GM23338 (cell line): Measurements from ENCODE around the gene MAP3K5. TPM values are rescaled to one million over a fixed set of nuclear protein-coding genes. Genes with fewer than 3 reads are reported as not detected.

Source experiments
- ATAC-seq: fragments of 200-7000 bp; cut with Tn5 transposase; 3 replicates; pipeline ENCODE4 v1.9.1; 2020
- DNase-seq: peaks from one replicate; pipeline ENCODE4 v3.0.0-alpha.2; 2015; ENCODE audit warnings: low spot score
- H2AFZ ChIP-seq: fragments of 200-600 bp; sonication (generic); 2 replicates; pipeline ENCODE4 v1.8.0; 2016; ENCODE audit warnings: antibody characterized with exemption, mild to moderate bottlenecking, moderate library complexity
- H3F3A ChIP-seq: fragments of 200-600 bp; sonication (generic); replicated peaks from 2 replicates; pipeline ENCODE4 v1.8.0; 2017; ENCODE audit warnings: antibody characterized with exemption, mixed run types, low read depth
- H3K27ac ChIP-seq: fragments of 200-600 bp; sonication (generic); 2 replicates; pipeline ENCODE4 v1.6.1; 2016; ENCODE audit warnings: low read depth
- H3K27me3 ChIP-seq: fragments of 200-600 bp; sonication (generic); 2 replicates; pipeline ENCODE4 v1.8.0; 2016; ENCODE audit warnings: mild to moderate bottlenecking, mixed run types, moderate library complexity; ENCODE audit not compliant: insufficient read depth
- H3K36me3 ChIP-seq: fragments of 200-600 bp; sonication (generic); 2 replicates; pipeline ENCODE4 v1.8.0; 2016; ENCODE audit warnings: mild to moderate bottlenecking; ENCODE audit not compliant: insufficient read depth
- H3K4me1 ChIP-seq: fragments of 200-600 bp; sonication (generic); 2 replicates; pipeline ENCODE4 v1.8.0; 2016; ENCODE audit warnings: mild to moderate bottlenecking, moderate library complexity; ENCODE audit not compliant: insufficient read depth
- H3K4me2 ChIP-seq: fragments of 200-600 bp; sonication (generic); 2 replicates; pipeline ENCODE4 v1.7.1; 2017; ENCODE audit warnings: mixed run types
- H3K4me3 ChIP-seq: fragments of 200-600 bp; sonication (generic); 2 replicates; pipeline ENCODE4 v1.6.1; 2016; ENCODE audit warnings: mixed run types
- H3K79me2 ChIP-seq: fragments of 200-600 bp; sonication (generic); replicated peaks from 2 replicates; pipeline ENCODE4 v1.8.0; 2017; ENCODE audit warnings: mild to moderate bottlenecking; ENCODE audit not compliant: insufficient read depth
- H3K9me2 ChIP-seq: fragments of 200-600 bp; sonication (generic); 2 replicates; pipeline ENCODE4 v1.8.0; 2017; ENCODE audit not compliant: insufficient read depth
- H4K20me1 ChIP-seq: fragments of 200-600 bp; sonication (generic); replicated peaks from 2 replicates; pipeline ENCODE4 v1.8.0; 2017; ENCODE audit warnings: mild to moderate bottlenecking; ENCODE audit not compliant: insufficient read depth
- H3K27ac Mint-ChIP-seq: 2 replicates; pipeline ENCODE4 v1.8.0; 2020; ENCODE audit warnings: inconsistent platforms, mild to moderate bottlenecking, moderate library complexity, mixed read lengths
- H3K27me3 Mint-ChIP-seq: 3 replicates; pipeline ENCODE4 v1.8.0; 2022; ENCODE audit warnings: low read depth, mild to moderate bottlenecking, moderate library complexity, mixed read lengths, inconsistent platforms; ENCODE audit not compliant: insufficient read depth, poor library complexity
- H3K36me3 Mint-ChIP-seq: 3 replicates; pipeline ENCODE4 v1.8.0; 2021; ENCODE audit warnings: low read depth, mild to moderate bottlenecking, inconsistent platforms, moderate library complexity, mixed read lengths
- H3K4me1 Mint-ChIP-seq: 3 replicates; pipeline ENCODE4 v1.8.0; 2020; ENCODE audit warnings: mild to moderate bottlenecking, inconsistent platforms, mixed read lengths
- H3K4me3 Mint-ChIP-seq: 3 replicates; pipeline ENCODE4 v1.8.0; 2021; ENCODE audit warnings: moderate library complexity, mild to moderate bottlenecking, inconsistent platforms, mixed read lengths
- H3K9me3 Mint-ChIP-seq: 3 replicates; pipeline ENCODE4 v1.8.0; 2020; ENCODE audit warnings: moderate library complexity, mild to moderate bottlenecking, inconsistent platforms, mixed read lengths
- CREB1 ChIP-seq: fragments of 250-450 bp; sonication (Bioruptor Pico); IDR thresholded peaks from 2 replicates; pipeline ENCODE4 v1.5.0; 2020; ENCODE audit warnings: low read depth, mild to moderate bottlenecking, moderate library complexity
- CTCF ChIP-seq, 2 experiments: fragments of 200-600 bp in 1 of 2; sonication (generic) in 1 of 2; conservative IDR thresholded peaks; 2 replicates each; pipeline versions ENCODE4 v1.5.1 to v1.6.1; 2016 to 2017; ENCODE audit warnings: antibody characterized with exemption in 2 of 2, low read depth in 2 of 2, mild to moderate bottlenecking in 2 of 2, moderate library complexity in 1 of 2
- ETS1 ChIP-seq: IDR thresholded peaks from 2 replicates; pipeline ENCODE4 v1.6.1; 2016; ENCODE audit warnings: antibody characterized with exemption
- EZH2 ChIP-seq: fragments of 200-600 bp; sonication (generic); IDR thresholded peaks from one replicate; pipeline ENCODE4 v1.8.0; 2017; ENCODE audit warnings: antibody characterized with exemption, mild to moderate bottlenecking, low read depth; ENCODE audit not compliant: unreplicated experiment
- EZH2phosphoT487 ChIP-seq: fragments of 200-600 bp; sonication (generic); IDR thresholded peaks from one replicate; pipeline ENCODE4 v1.8.1; 2018; ENCODE audit warnings: antibody characterized with exemption; ENCODE audit not compliant: unreplicated experiment
- JUNB ChIP-seq: IDR thresholded peaks from one replicate; pipeline ENCODE4 v1.6.1; 2016; ENCODE audit warnings: antibody characterized with exemption; ENCODE audit not compliant: unreplicated experiment
- NANOG ChIP-seq: IDR thresholded peaks from 2 replicates; pipeline ENCODE4 v1.6.1; 2016; ENCODE audit warnings: antibody characterized with exemption, borderline replicate concordance
- POLR2AphosphoS5 ChIP-seq: IDR thresholded peaks from 2 replicates; pipeline ENCODE4 v1.6.1; 2016; ENCODE audit warnings: antibody characterized with exemption, low read depth
- STAT1 ChIP-seq: IDR thresholded peaks from one replicate; pipeline ENCODE4 v1.6.1; 2016; ENCODE audit warnings: antibody characterized with exemption; ENCODE audit not compliant: unreplicated experiment
- ZNF114 ChIP-seq: fragments of 250-450 bp; sonication (Bioruptor Pico); IDR thresholded peaks from 2 replicates; pipeline ENCODE4 v1.5.0; 2020; ENCODE audit warnings: mild to moderate bottlenecking, moderate library complexity
- ZNF331 ChIP-seq: fragments of 250-450 bp; sonication (Bioruptor Pico); IDR thresholded peaks from 2 replicates; pipeline ENCODE4 v1.5.0; 2020; ENCODE audit warnings: low read depth, mild to moderate bottlenecking, moderate library complexity
- ZNF462 ChIP-seq: fragments of 250-450 bp; sonication (Bioruptor Pico); IDR thresholded peaks from 2 replicates; pipeline ENCODE4 v1.5.0; 2020; ENCODE audit warnings: mild to moderate bottlenecking, moderate library complexity
- polyA plus RNA-seq: library from polyadenylated mRNA; unstranded; fragments of >200 nt; fragmentation: Nextera tagmentation; extraction: Ambion mirVana; gene quantifications from 2 replicates; pipeline ENCODE4 v1.2.1, GENCODE V29; 2016
- total RNA-seq: library from RNA; depleted of rRNA; stranded (reverse); fragments of >200 nt; shearing (Covaris generic); gene quantifications from 2 replicates; pipeline ENCODE4 v1.2.3, GENCODE V29; 2014
- TF ChIP-seq, protein P1 (sequence below): IDR thresholded peaks from one replicate; pipeline ENCODE4 v1.6.1; 2018; ENCODE audit warnings: antibody characterized with exemption; ENCODE audit not compliant: unreplicated experiment

The MAP3K5 gene
- total and polyA plus RNA-seq, 2 experiments from 2014 or later = 0.76 to 2.8 TPM

DNA sequence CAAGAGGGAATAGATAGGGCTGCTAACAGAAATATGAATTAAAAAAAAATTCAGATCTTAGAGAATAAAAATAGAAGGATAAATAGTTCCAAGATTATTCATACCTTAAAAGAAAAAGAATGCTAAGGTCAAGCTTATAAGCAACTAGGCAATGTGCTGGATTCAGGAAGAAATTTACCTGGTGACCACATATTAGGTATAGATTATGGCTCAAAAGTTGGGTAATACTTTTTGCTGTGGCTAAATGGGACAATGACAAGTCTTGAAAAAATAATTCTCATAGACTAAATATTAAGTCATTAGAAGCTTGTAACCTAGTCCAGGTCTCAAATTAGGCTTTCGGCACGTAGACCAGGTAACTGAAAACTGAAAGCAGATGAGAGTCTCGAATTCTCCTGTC is 17.2 kb downstream of the MAP3K5 start:
- Histone ChIP-seq H3K4me1 (0 out of 2 replicates have a peak, but pooled peaks cover 4% of the 10 kb centered on the region), H3F3A (no peaks in the 10 kb centered on the region), H2AFZ (no peak overlapping the region), H3K27ac (no peak overlapping the region), H4K20me1 (no peaks in the 10 kb centered on the region), H3K4me3 (no peak overlapping the region), H3K36me3 (no peaks in the 10 kb centered on the region), H3K27me3 (no peaks in the 10 kb centered on the region), H3K79me2 (no peaks in the 10 kb centered on the region), H3K9me2 (no peaks in the 10 kb centered on the region), H3K4me2 (no peak overlapping the region)
- Mint-ChIP-seq H3K9me3 (no peaks in the 10 kb centered on the region), H3K4me1 (peaks cover 14% of the 10 kb centered on the region; the same call in 2 of the 3 replicates), H3K27me3 (no peaks in the 10 kb centered on the region), H3K36me3 (no peaks in the 10 kb centered on the region), H3K27ac (no peak overlapping the region), H3K4me3 (no peak overlapping the region)
- TF ChIP-seq ZNF462 = no peak
- no peak for TF ChIP-seq POLR2AphosphoS5
- TF ChIP-seq ZNF331 = no peak
- TF ChIP-seq ETS1 = no peak
- TF ChIP-seq, protein P1, sequence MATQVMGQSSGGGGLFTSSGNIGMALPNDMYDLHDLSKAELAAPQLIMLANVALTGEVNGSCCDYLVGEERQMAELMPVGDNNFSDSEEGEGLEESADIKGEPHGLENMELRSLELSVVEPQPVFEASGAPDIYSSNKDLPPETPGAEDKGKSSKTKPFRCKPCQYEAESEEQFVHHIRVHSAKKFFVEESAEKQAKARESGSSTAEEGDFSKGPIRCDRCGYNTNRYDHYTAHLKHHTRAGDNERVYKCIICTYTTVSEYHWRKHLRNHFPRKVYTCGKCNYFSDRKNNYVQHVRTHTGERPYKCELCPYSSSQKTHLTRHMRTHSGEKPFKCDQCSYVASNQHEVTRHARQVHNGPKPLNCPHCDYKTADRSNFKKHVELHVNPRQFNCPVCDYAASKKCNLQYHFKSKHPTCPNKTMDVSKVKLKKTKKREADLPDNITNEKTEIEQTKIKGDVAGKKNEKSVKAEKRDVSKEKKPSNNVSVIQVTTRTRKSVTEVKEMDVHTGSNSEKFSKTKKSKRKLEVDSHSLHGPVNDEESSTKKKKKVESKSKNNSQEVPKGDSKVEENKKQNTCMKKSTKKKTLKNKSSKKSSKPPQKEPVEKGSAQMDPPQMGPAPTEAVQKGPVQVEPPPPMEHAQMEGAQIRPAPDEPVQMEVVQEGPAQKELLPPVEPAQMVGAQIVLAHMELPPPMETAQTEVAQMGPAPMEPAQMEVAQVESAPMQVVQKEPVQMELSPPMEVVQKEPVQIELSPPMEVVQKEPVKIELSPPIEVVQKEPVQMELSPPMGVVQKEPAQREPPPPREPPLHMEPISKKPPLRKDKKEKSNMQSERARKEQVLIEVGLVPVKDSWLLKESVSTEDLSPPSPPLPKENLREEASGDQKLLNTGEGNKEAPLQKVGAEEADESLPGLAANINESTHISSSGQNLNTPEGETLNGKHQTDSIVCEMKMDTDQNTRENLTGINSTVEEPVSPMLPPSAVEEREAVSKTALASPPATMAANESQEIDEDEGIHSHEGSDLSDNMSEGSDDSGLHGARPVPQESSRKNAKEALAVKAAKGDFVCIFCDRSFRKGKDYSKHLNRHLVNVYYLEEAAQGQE = no peak
- TF ChIP-seq CREB1 = no peak
- no peak for TF ChIP-seq JUNB
- no peak for TF ChIP-seq CTCF (conservative IDR thresholded peaks at IDR 0.05; ENCODE audit: low read depth in 2 of 2)
- TF ChIP-seq ZNF114 = no peak
- no peak for TF ChIP-seq EZH2phosphoT487
- TF ChIP-seq STAT1 = no peak
- TF ChIP-seq EZH2 = no peak
- no peak for TF ChIP-seq NANOG
- no peak for DNase-seq
- no peak for ATAC-seq
